ENCODE data around the gene SYNE3. TPM values are rescaled to one million over a fixed set of nuclear protein-coding genes. Genes with fewer than 3 reads are reported as not detected.

SYNE3 gene
- total and polyA plus RNA-seq, 2 donors (not counting 1 experiment from before 2014, with no cell fraction given) = 17.8 to 76.1 TPM

GRCh38 chr14:95509495-95509894 lies 7.0 kb downstream of the SYNE3 start:
- Mint-ChIP-seq H3K4me3 (peak overlapping the region; percentile 26), H3K27me3 (no peaks in the 10 kb centered on the region), H3K9me3 (ENCODE audit: insufficient read depth) (no peaks in the 10 kb centered on the region), H3K4me1 (peaks cover 84% of the 10 kb centered on the region), H3K27ac (peak overlapping the region; percentile 87)
- H3K4me2 ChIP-seq (replicated peaks; ENCODE audit: low read depth, low read length, poor library complexity, severe bottlenecking) = peak overlapping the region; percentile 51
- no peaks in the 10 kb centered on the region for H3K9me3 ChIP-seq (ENCODE audit: control extremely low read depth in 1 of 3, control insufficient read depth in 2 of 3, insufficient read depth in 1 of 3, low read length in 2 of 3)
- H3K4me3 ChIP-seq (ENCODE audit: control extremely low read depth in 1 of 5, extremely low read depth in 1 of 5, insufficient read depth in 1 of 5, low read depth in 2 of 5, low read length in 4 of 5) = no peak overlapping the region
- H3K79me2 ChIP-seq (ENCODE audit: control insufficient read depth, insufficient read depth, low read length) = peaks cover 85% of the 10 kb centered on the region
- no peak for TF ChIP-seq CTCF (IDR thresholded peaks at IDR 0.05)
- no peak for TF ChIP-seq EZH2 (IDR thresholded peaks at IDR 0.05; ENCODE audit: borderline replicate concordance, insufficient read depth, low read depth, low read length, poor library complexity, severe bottlenecking)
- peak overlapping the region in 1 of 2 donors; percentile 59 for H3K27ac ChIP-seq (ENCODE audit: low read length in 2 of 2)
- ChIA-PET POLR2A (no interaction called here), CTCF (interaction anchor here (0.9 to 7.9 kb wide), 4 partner anchors 17 to 66 kb away, joined by 3 to 48 read pairs (median 4); no protein-coding TSS in a partner anchor)
- H4K20me1 ChIP-seq (ENCODE audit: control insufficient read depth, insufficient read depth, low read length, poor library complexity, severe bottlenecking) = peaks cover 78% of the 10 kb centered on the region
- intact Hi-C loops (cut with micrococcal nuclease) = no loop called here
- H3K36me3 ChIP-seq (replicated peaks in 1 of 2; ENCODE audit: control extremely low read depth in 1 of 2, control insufficient read depth in 1 of 2, extremely low read depth in 1 of 2, insufficient read depth in 2 of 2, low read length in 1 of 2) = peaks cover 10 to 48% of the 10 kb centered on the region in 2 experiments
- no peaks in the 10 kb centered on the region for H3K27me3 ChIP-seq (replicated peaks in 1 of 4; ENCODE audit: control extremely low read depth in 1 of 4, control insufficient read depth in 3 of 4, insufficient read depth in 4 of 4, low read length in 3 of 4)
- 82% methylated on average over 3 of the region's 6 CpGs for WGBS (ENCODE audit: insufficient coverage)
- peaks cover 67 to 83% of the 10 kb centered on the region in 2 donors for H3K4me1 ChIP-seq (ENCODE audit: control insufficient read depth in 2 of 2, insufficient read depth in 2 of 2, low read length in 2 of 2)
- ATAC-seq (ENCODE audit: low read depth) (no peak), DNase-seq (no peak)
- no peak overlapping the region for H2AFZ ChIP-seq (ENCODE audit: insufficient read depth, low read depth, low read length, poor library complexity, severe bottlenecking)
- H3K9ac ChIP-seq (ENCODE audit: low read length) = peak overlapping the region; percentile 32

GRCh38 chr14:95508377-95508776 lies 8.1 kb downstream of the SYNE3 start:
- H3K4me2 ChIP-seq (replicated peaks; ENCODE audit: low read depth, low read length, poor library complexity, severe bottlenecking) = no peak overlapping the region
- TF ChIP-seq CTCF (IDR thresholded peaks at IDR 0.05) = no peak
- no peak for TF ChIP-seq EZH2 (IDR thresholded peaks at IDR 0.05; ENCODE audit: borderline replicate concordance, insufficient read depth, low read depth, low read length, poor library complexity, severe bottlenecking)
- Mint-ChIP-seq H3K4me3 (peak overlapping the region; percentile 37), H3K27ac (peak overlapping the region; percentile 71), H3K9me3 (ENCODE audit: insufficient read depth) (no peaks in the 10 kb centered on the region), H3K27me3 (no peaks in the 10 kb centered on the region), H3K4me1 (peaks cover 83% of the 10 kb centered on the region)
- intact Hi-C loops (cut with micrococcal nuclease) = no loop called here
- H3K36me3 ChIP-seq (replicated peaks in 1 of 2; ENCODE audit: control extremely low read depth in 1 of 2, control insufficient read depth in 1 of 2, extremely low read depth in 1 of 2, insufficient read depth in 2 of 2, low read length in 1 of 2) = peaks cover 10 to 48% of the 10 kb centered on the region in 2 experiments
- H2AFZ ChIP-seq (ENCODE audit: insufficient read depth, low read depth, low read length, poor library complexity, severe bottlenecking) = no peak overlapping the region
- ATAC-seq (ENCODE audit: low read depth) (no peak), DNase-seq (no peak)
- H3K27ac ChIP-seq (ENCODE audit: low read length in 2 of 2) = peak overlapping the region in 1 of 2 donors; percentile 65
- H3K9ac ChIP-seq (ENCODE audit: low read length) = no peak overlapping the region
- 95% methylated on average over 6 of the region's 6 CpGs for WGBS (ENCODE audit: insufficient coverage)
- CTCF ChIA-PET = interaction anchor here (1.2 to 1.5 kb wide), 2 partner anchors 20 to 68 kb away, joined by 3 to 4 read pairs; no protein-coding TSS in a partner anchor
- H3K79me2 ChIP-seq (ENCODE audit: control insufficient read depth, insufficient read depth, low read length) = peaks cover 86% of the 10 kb centered on the region
- no peak overlapping the region for H3K4me3 ChIP-seq (ENCODE audit: control extremely low read depth in 1 of 5, extremely low read depth in 1 of 5, insufficient read depth in 1 of 5, low read depth in 2 of 5, low read length in 4 of 5)
- H4K20me1 ChIP-seq (ENCODE audit: control insufficient read depth, insufficient read depth, low read length, poor library complexity, severe bottlenecking) = peaks cover 79% of the 10 kb centered on the region
- H3K27me3 ChIP-seq (replicated peaks in 1 of 4; ENCODE audit: control extremely low read depth in 1 of 4, control insufficient read depth in 3 of 4, insufficient read depth in 4 of 4, low read length in 3 of 4) = no peaks in the 10 kb centered on the region
- H3K9me3 ChIP-seq (ENCODE audit: control extremely low read depth in 1 of 3, control insufficient read depth in 2 of 3, insufficient read depth in 1 of 3, low read length in 2 of 3) = no peaks in the 10 kb centered on the region
- POLR2A ChIA-PET = interaction anchor here (0.7 to 0.9 kb wide), 2 partner anchors 8 to 10 kb away, joined by 3 read pairs; partner anchors contain the start of gene SYNE3
- peaks cover 68 to 83% of the 10 kb centered on the region in 2 donors for H3K4me1 ChIP-seq (ENCODE audit: control insufficient read depth in 2 of 2, insufficient read depth in 2 of 2, low read length in 2 of 2)

Measured in B cell (primary cell).